SU-DHL-6 (cell line): ENCODE measurements around the gene PLEKHG3.
"Not testable (repeated sequence)": the region's sequence is repeated elsewhere in the genome, so short reads cannot be mapped to it uniquely, and the experiment has no call there.

Experiments used
- H2AFZ ChIP-seq: fragments of 200-600 bp; sonication (generic); 2 replicates; pipeline ENCODE4 v1.6.1; 2014; ENCODE audit warnings: low read depth, mild to moderate bottlenecking, moderate library complexity, mixed read lengths, antibody characterized with exemption, low read length; ENCODE audit not compliant: severe bottlenecking
- H3F3A ChIP-seq: fragments of 200-600 bp; shearing (Covaris generic); 2 replicates; pipeline ENCODE4 v1.6.0; 2016; ENCODE audit warnings: antibody characterized with exemption, mild to moderate bottlenecking; ENCODE audit not compliant: insufficient read depth
- H3K27ac ChIP-seq: fragments of 200-600 bp; sonication (generic); 2 replicates; pipeline ENCODE4 v1.5.1; 2016; ENCODE audit warnings: low read depth, mild to moderate bottlenecking, low read length, moderate library complexity, mixed read lengths
- H3K27me3 ChIP-seq: fragments of 200-600 bp; sonication (generic), shearing (Covaris generic); 2 replicates; pipeline ENCODE4 v1.6.0; 2014; ENCODE audit warnings: mild to moderate bottlenecking, low read length
- H3K36me3 ChIP-seq: fragments of 200-600 bp; sonication (generic); 2 replicates; pipeline ENCODE4 v1.6.1; 2014; ENCODE audit warnings: mild to moderate bottlenecking, low read length, mixed read lengths
- H3K4me2 ChIP-seq: fragments of 300-600, 200-600 bp; shearing (Covaris generic), sonication (generic); 2 replicates; pipeline ENCODE4 v1.6.0; 2014; ENCODE audit warnings: low read length, low read depth, mild to moderate bottlenecking; ENCODE audit not compliant: poor library complexity, severe bottlenecking
- H3K4me3 ChIP-seq: fragments of 200-600 bp; sonication (generic); 2 replicates; pipeline ENCODE4 v1.5.1; 2014; ENCODE audit warnings: antibody characterized with exemption, low read length, mild to moderate bottlenecking, mixed read lengths; ENCODE audit not compliant: insufficient read depth, poor library complexity, severe bottlenecking
- H3K79me2 ChIP-seq: fragments of 200-600 bp; sonication (generic); 2 replicates; pipeline ENCODE4 v1.6.1; 2014; ENCODE audit warnings: mild to moderate bottlenecking, low read length, moderate library complexity; ENCODE audit not compliant: insufficient read depth
- H3K9ac ChIP-seq: fragments of 200-600 bp; sonication (generic); 2 replicates; pipeline ENCODE4 v1.7.0; 2014; ENCODE audit warnings: mild to moderate bottlenecking, low read length
- H3K9me2 ChIP-seq: fragments of 200-600 bp; sonication (generic); replicated peaks from 2 replicates; pipeline ENCODE4 v1.6.1; 2014; ENCODE audit warnings: low read length; ENCODE audit not compliant: insufficient read depth
- H3K9me3 ChIP-seq: fragments of 200-600 bp; sonication (generic); 2 replicates; pipeline ENCODE4 v1.6.1; 2014; ENCODE audit warnings: low read length, mixed read lengths; ENCODE audit not compliant: insufficient read depth
- H4K20me1 ChIP-seq: fragments of 200-600 bp; sonication (generic); 2 replicates; pipeline ENCODE4 v1.6.1; 2014; ENCODE audit warnings: low read depth, mild to moderate bottlenecking, antibody characterized with exemption, low read length, moderate library complexity, mixed read lengths
- EZH2phosphoT487 ChIP-seq: fragments of 200-600 bp; sonication (generic), shearing (Covaris generic); conservative IDR thresholded peaks from 2 replicates; pipeline ENCODE4 v1.6.1; 2018; ENCODE audit warnings: mild to moderate bottlenecking, antibody characterized with exemption, low read length, moderate library complexity, mixed read lengths
- TF ChIP-seq, protein P1 (sequence below): fragments of 200-600 bp; sonication (generic); IDR thresholded peaks from one replicate; pipeline ENCODE4 v1.5.1; 2017; ENCODE audit warnings: antibody characterized with exemption, mild to moderate bottlenecking, low read length, moderate library complexity; ENCODE audit not compliant: insufficient read depth, poor library complexity, severe bottlenecking

PLEKHG3 gene

DNA sequence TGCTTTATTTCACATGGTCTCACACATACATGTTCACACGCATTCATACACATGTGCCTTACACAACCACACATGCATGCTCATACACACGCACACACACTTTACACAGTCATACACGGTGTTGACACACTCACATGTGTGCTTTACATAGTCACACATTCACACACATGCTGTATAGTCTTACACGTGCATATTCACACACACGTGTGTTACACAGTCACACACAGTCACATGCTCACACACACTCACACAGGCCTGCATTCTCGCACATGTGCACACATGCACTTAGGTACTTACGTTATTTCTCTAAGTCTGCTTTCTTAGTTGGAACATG lies 18.0 kb upstream of the PLEKHG3 start:
- no peaks in the 10 kb centered on the region for H3F3A ChIP-seq
- TF ChIP-seq, protein P1, sequence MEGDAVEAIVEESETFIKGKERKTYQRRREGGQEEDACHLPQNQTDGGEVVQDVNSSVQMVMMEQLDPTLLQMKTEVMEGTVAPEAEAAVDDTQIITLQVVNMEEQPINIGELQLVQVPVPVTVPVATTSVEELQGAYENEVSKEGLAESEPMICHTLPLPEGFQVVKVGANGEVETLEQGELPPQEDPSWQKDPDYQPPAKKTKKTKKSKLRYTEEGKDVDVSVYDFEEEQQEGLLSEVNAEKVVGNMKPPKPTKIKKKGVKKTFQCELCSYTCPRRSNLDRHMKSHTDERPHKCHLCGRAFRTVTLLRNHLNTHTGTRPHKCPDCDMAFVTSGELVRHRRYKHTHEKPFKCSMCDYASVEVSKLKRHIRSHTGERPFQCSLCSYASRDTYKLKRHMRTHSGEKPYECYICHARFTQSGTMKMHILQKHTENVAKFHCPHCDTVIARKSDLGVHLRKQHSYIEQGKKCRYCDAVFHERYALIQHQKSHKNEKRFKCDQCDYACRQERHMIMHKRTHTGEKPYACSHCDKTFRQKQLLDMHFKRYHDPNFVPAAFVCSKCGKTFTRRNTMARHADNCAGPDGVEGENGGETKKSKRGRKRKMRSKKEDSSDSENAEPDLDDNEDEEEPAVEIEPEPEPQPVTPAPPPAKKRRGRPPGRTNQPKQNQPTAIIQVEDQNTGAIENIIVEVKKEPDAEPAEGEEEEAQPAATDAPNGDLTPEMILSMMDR, result no peak
- TF ChIP-seq EZH2phosphoT487, result no peak
- no peak overlapping the region for H3K4me2 ChIP-seq
- no peak overlapping the region for H3K27ac ChIP-seq
- no peaks in the 10 kb centered on the region for H3K9me2 ChIP-seq
- no peaks in the 10 kb centered on the region for H3K9me3 ChIP-seq
- H4K20me1 ChIP-seq, result no peaks in the 10 kb centered on the region
- H3K4me3 ChIP-seq, result no peak overlapping the region
- H2AFZ ChIP-seq, result no peak overlapping the region
- no peaks in the 10 kb centered on the region for H3K79me2 ChIP-seq
- no peaks in the 10 kb centered on the region for H3K27me3 ChIP-seq
- H3K9ac ChIP-seq, result no peak overlapping the region
- no peaks in the 10 kb centered on the region for H3K36me3 ChIP-seq

DNA sequence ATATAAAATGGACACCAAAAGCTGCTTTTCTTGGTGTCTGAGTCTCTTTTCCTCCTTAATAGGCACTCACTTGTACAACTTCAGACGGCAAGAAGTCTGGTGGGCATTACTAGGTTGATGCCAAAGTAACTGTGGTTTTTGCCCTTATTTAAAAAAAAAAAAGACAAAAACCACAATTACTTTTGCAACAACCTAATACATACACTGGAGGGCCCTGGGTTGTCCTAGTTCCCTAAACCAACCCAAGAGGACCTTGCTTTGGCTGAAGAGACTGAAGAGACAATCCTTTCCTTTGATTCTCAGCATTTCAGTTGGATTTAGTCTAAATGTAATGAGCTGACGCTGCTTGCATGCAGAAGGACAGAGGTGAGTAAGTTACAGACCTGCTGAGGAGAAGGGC lies 16.2 kb upstream of the PLEKHG3 start:
- Histone ChIP-seq H3F3A (no peaks in the 10 kb centered on the region), H2AFZ (no peak overlapping the region), H3K79me2 (no peaks in the 10 kb centered on the region), H3K9ac (no peak overlapping the region), H3K9me2 (no peaks in the 10 kb centered on the region), H3K36me3 (no peaks in the 10 kb centered on the region), H3K9me3 (no peaks in the 10 kb centered on the region), H3K4me2 (no peak overlapping the region), H3K4me3 (no peak overlapping the region), H3K27me3 (no peaks in the 10 kb centered on the region), H4K20me1 (no peaks in the 10 kb centered on the region), H3K27ac (no peak overlapping the region)
- TF ChIP-seq, protein P1, result no peak
- no peak for TF ChIP-seq EZH2phosphoT487

DNA sequence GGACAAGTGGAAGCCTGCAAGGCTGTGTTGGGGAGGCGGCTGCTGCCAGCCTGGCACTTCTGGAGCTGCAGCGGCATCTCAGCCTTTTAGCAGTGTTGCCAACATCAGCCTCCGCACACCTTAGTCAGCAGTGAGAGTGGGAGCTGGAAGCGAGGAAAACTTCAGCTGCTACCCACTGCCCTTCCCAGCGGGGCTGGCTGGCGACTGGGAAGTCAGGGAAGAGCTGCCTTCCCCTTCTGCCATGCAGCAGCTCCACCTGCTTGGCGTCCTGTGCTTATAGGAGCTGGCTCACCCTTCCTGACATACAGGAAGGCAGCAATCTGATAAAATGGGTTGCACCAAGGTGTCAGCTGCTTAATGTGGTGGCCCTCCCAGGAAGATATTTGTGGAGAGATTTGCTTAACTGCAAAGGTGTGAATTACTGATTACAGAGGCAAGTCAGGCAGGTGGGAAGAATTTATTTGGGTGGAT lies 15.4 kb upstream of the PLEKHG3 start:
- Histone ChIP-seq H3K27ac (no peak overlapping the region), H3K27me3 (no peaks in the 10 kb centered on the region), H3K4me2 (no peak overlapping the region), H3K79me2 (no peaks in the 10 kb centered on the region), H3F3A (no peaks in the 10 kb centered on the region), H3K36me3 (no peaks in the 10 kb centered on the region), H3K9ac (no peak overlapping the region), H3K9me2 (no peaks in the 10 kb centered on the region), H2AFZ (no peak overlapping the region), H4K20me1 (no peaks in the 10 kb centered on the region), H3K9me3 (no peaks in the 10 kb centered on the region), H3K4me3 (no peak overlapping the region)
- no peak for TF ChIP-seq EZH2phosphoT487
- TF ChIP-seq, protein P1, result no peak

DNA sequence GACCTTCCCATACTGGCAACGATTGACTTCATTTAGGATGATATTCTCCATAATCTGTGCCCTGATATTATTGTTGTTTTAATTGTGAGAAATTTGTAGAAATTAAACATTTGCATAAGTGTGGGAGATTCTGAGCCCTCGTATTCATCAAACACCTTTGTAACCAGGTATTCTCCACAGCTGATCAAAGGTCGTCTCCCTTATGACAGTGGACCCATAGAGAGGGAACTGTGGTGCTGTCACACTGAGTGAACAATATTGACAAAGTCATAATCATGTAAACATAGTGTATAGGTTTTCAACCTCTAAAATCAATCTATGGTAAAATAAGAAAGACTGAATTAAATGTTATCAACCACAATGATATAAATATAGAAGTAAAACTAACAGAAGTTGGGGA lies 14.9 kb upstream of the PLEKHG3 start:
- Histone ChIP-seq H3F3A (no peaks in the 10 kb centered on the region), H3K27me3 (no peaks in the 10 kb centered on the region), H3K9ac (no peak overlapping the region), H3K27ac (no peak overlapping the region), H3K4me3 (no peak overlapping the region), H3K36me3 (no peaks in the 10 kb centered on the region), H3K9me3 (no peaks in the 10 kb centered on the region), H3K4me2 (no peak overlapping the region), H3K9me2 (no peaks in the 10 kb centered on the region), H2AFZ (no peak overlapping the region), H3K79me2 (no peaks in the 10 kb centered on the region), H4K20me1 (no peaks in the 10 kb centered on the region)
- TF ChIP-seq, protein P1, result no peak
- TF ChIP-seq EZH2phosphoT487, result no peak

DNA sequence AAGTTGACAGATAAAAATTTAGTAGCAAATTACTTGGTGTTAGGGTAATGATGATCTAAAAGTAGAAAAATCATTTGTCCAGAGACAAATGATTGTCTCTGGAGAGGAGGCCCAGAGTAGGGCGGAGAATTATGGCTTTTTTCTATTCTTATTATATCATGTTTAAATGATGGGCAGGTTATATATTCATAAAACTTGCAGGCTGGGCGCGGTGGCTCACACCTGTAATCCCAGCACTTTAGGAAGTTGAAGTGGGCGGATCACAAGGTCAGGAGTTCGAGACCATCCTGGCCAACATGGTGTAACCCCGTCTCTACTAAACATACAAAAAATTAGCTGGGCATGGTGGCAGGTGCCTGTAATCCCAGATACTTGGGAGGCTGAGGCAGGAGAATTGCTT lies 13.6 kb upstream of the PLEKHG3 start:
- H3K4me2 ChIP-seq, H2AFZ ChIP-seq, H3K36me3 ChIP-seq, H3F3A ChIP-seq, H3K27ac ChIP-seq, H3K27me3 ChIP-seq, H4K20me1 ChIP-seq, H3K9me2 ChIP-seq, H3K4me3 ChIP-seq, H3K9ac ChIP-seq, H3K79me2 ChIP-seq, H3K9me3 ChIP-seq: not testable (repeated sequence)
